ENCODE results near the gene AMPD1. TPM values are rescaled to one million over a fixed set of nuclear protein-coding genes. Genes with fewer than 3 reads are reported as not detected.

The AMPD1 gene
- total and polyA plus RNA-seq, 2 of the 13 experiments (the other 11 are each of a cell fraction or from before 2014, with no cell fraction given) = not detected

DNA sequence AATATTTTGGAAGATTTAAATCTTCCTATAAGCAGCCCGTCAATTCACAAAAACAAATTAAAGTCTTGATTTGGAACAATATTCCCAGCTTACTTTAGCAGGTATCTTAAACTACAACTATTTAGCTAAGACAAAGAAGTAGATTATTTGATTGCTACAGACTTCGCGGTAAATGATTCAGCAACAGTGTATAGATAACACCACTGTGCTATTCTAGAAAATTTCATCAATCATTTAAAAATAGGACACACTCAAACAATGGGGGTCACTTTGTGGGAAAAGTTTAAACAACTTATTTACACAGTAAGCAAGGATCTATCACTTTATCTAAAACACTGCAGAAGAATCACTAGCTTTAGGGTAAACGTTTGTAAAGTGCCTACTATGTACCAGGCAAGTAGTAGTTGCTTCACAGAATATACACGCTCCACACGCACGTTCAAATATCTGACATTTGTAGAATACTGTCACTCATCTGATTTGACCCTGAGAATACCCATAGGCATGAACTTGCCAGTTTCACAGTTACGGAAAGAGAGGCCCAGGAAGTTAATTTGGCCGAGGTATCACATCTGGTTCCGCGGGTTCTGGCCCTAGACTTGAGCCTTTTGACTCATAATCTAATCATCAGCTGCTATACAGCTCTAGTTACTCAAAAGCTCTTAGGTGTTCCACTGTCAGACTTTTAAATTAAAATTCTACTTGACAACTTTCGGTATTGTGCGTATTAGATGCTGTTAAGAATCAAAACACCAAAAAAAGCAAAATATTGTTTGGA, 26.4 kb downstream of the AMPD1 start (continued):
- TF ChIP-seq PCBP2 (optimal IDR thresholded peaks at IDR 0.05; ENCODE audit: low read depth, low read length, poor library complexity, severe bottlenecking) = no peak
- no peak for TF ChIP-seq ZNF232 (CRISPR knock-in tag; IDR thresholded peaks at IDR 0.05; ENCODE audit: borderline replicate concordance)
- TF ChIP-seq, protein P1, sequence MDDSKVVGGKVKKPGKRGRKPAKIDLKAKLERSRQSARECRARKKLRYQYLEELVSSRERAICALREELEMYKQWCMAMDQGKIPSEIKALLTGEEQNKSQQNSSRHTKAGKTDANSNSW (CRISPR knock-in tag; IDR thresholded peaks at IDR 0.05; ENCODE audit: borderline replicate concordance) = no peak
- TF ChIP-seq SRSF4 (IDR thresholded peaks at IDR 0.05; ENCODE audit: low read depth, low read length, poor library complexity, severe bottlenecking) = no peak
- no peak for TF ChIP-seq CAMTA2 (CRISPR knock-in tag; IDR thresholded peaks at IDR 0.05; ENCODE audit: borderline replicate concordance)
- TF ChIP-seq RFX3 (CRISPR knock-in tag; IDR thresholded peaks at IDR 0.05) = no peak
- TF ChIP-seq ZNF792 (CRISPR knock-in tag; IDR thresholded peaks at IDR 0.05) = no peak
- TF ChIP-seq, protein P2, sequence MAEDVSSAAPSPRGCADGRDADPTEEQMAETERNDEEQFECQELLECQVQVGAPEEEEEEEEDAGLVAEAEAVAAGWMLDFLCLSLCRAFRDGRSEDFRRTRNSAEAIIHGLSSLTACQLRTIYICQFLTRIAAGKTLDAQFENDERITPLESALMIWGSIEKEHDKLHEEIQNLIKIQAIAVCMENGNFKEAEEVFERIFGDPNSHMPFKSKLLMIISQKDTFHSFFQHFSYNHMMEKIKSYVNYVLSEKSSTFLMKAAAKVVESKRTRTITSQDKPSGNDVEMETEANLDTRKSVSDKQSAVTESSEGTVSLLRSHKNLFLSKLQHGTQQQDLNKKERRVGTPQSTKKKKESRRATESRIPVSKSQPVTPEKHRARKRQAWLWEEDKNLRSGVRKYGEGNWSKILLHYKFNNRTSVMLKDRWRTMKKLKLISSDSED (CRISPR knock-in tag; IDR thresholded peaks at IDR 0.05) = no peak
- 0 out of 2 replicates have a peak, but pooled peaks have one; percentile 30 for TF ChIP-seq ZSCAN20 (CRISPR knock-in tag; IDR thresholded peaks at IDR 0.05; ENCODE audit: borderline replicate concordance)
- TF ChIP-seq, protein P3, sequence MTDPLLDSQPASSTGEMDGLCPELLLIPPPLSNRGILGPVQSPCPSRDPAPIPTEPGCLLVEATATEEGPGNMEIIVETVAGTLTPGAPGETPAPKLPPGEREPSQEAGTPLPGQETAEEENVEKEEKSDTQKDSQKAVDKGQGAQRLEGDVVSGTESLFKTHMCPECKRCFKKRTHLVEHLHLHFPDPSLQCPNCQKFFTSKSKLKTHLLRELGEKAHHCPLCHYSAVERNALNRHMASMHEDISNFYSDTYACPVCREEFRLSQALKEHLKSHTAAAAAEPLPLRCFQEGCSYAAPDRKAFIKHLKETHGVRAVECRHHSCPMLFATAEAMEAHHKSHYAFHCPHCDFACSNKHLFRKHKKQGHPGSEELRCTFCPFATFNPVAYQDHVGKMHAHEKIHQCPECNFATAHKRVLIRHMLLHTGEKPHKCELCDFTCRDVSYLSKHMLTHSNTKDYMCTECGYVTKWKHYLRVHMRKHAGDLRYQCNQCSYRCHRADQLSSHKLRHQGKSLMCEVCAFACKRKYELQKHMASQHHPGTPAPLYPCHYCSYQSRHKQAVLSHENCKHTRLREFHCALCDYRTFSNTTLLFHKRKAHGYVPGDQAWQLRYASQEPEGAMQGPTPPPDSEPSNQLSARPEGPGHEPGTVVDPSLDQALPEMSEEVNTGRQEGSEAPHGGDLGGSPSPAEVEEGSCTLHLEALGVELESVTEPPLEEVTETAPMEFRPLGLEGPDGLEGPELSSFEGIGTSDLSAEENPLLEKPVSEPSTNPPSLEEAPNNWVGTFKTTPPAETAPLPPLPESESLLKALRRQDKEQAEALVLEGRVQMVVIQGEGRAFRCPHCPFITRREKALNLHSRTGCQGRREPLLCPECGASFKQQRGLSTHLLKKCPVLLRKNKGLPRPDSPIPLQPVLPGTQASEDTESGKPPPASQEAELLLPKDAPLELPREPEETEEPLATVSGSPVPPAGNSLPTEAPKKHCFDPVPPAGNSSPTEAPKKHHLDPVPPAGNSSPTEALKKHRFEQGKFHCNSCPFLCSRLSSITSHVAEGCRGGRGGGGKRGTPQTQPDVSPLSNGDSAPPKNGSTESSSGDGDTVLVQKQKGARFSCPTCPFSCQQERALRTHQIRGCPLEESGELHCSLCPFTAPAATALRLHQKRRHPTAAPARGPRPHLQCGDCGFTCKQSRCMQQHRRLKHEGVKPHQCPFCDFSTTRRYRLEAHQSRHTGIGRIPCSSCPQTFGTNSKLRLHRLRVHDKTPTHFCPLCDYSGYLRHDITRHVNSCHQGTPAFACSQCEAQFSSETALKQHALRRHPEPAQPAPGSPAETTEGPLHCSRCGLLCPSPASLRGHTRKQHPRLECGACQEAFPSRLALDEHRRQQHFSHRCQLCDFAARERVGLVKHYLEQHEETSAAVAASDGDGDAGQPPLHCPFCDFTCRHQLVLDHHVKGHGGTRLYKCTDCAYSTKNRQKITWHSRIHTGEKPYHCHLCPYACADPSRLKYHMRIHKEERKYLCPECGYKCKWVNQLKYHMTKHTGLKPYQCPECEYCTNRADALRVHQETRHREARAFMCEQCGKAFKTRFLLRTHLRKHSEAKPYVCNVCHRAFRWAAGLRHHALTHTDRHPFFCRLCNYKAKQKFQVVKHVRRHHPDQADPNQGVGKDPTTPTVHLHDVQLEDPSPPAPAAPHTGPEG (CRISPR knock-in tag; IDR thresholded peaks at IDR 0.05) = 0 out of 2 replicates have a peak, but pooled peaks have one; percentile 35
- TF ChIP-seq, protein P4, sequence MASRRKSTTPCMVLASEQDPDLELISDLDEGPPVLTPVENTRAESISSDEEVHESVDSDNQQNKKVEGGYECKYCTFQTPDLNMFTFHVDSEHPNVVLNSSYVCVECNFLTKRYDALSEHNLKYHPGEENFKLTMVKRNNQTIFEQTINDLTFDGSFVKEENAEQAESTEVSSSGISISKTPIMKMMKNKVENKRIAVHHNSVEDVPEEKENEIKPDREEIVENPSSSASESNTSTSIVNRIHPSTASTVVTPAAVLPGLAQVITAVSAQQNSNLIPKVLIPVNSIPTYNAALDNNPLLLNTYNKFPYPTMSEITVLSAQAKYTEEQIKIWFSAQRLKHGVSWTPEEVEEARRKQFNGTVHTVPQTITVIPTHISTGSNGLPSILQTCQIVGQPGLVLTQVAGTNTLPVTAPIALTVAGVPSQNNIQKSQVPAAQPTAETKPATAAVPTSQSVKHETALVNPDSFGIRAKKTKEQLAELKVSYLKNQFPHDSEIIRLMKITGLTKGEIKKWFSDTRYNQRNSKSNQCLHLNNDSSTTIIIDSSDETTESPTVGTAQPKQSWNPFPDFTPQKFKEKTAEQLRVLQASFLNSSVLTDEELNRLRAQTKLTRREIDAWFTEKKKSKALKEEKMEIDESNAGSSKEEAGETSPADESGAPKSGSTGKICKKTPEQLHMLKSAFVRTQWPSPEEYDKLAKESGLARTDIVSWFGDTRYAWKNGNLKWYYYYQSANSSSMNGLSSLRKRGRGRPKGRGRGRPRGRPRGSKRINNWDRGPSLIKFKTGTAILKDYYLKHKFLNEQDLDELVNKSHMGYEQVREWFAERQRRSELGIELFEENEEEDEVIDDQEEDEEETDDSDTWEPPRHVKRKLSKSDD (CRISPR knock-in tag; IDR thresholded peaks at IDR 0.05; ENCODE audit: low read depth) = no peak
- no peak for TF ChIP-seq ZNF136 (CRISPR knock-in tag; IDR thresholded peaks at IDR 0.05; ENCODE audit: low read depth)
- TF ChIP-seq ZNF761 (CRISPR knock-in tag; conservative IDR thresholded peaks at IDR 0.05) = no peak
- no peak for TF ChIP-seq SMC3 (IDR thresholded peaks at IDR 0.05; ENCODE audit: low read length)
- TF ChIP-seq NR3C1 (CRISPR knock-in tag; IDR thresholded peaks at IDR 0.05) = no peak
- TF ChIP-seq IKZF4 (CRISPR knock-in tag; IDR thresholded peaks at IDR 0.05; ENCODE audit: borderline replicate concordance, low read depth, not compliant biosample characterization) = no peak
- TF ChIP-seq ZBTB38 (CRISPR knock-in tag; IDR thresholded peaks at IDR 0.05) = no peak
